ENCODE results near the gene DMBT1. TPM values are rescaled to one million over a fixed set of nuclear protein-coding genes. Genes with fewer than 3 reads are reported as not detected.

DMBT1 gene
- total RNA-seq, 1 experiment from 2014 or later = 0.62 TPM

GRCh38 chr10:122689146-122689820 lies 128.7 kb downstream of the DMBT1 start:
- H2AFZ ChIP-seq (ENCODE audit: low read length) = no peak overlapping the region
- ATAC-seq (no peak), DNase-seq (no peak)
- BruUV-seq (replicated peaks) = no TSS peak
- no peak for TF ChIP-seq EZH2 (IDR thresholded peaks at IDR 0.05; ENCODE audit: low read length, unreplicated experiment)
- no peak for TF ChIP-seq EZH2phosphoT487 (IDR thresholded peaks at IDR 0.05; ENCODE audit: borderline replicate concordance, low read length)
- no peak for TF ChIP-seq CTCF (conservative IDR thresholded peaks at IDR 0.05; ENCODE audit: low read depth, low read length)
- H3K9me3 ChIP-seq (ENCODE audit: low read length) = no peaks in the 10 kb centered on the region
- no peaks in the 10 kb centered on the region for H3K9me2 ChIP-seq (replicated peaks; ENCODE audit: low read length)
- H3K27ac ChIP-seq (ENCODE audit: low read length) = no peak overlapping the region
- ChIA-PET CTCF (interaction anchor here (0.8 kb wide), 1 partner anchor 41 kb away, joined by 7 read pairs; no protein-coding TSS in a partner anchor), POLR2A (ENCODE audit: unreplicated experiment) (no interaction called here)
- no peaks in the 10 kb centered on the region for H3K79me2 ChIP-seq (ENCODE audit: low read length)
- H3F3A ChIP-seq (ENCODE audit: low read length, unreplicated experiment) = no peaks in the 10 kb centered on the region
- no peak overlapping the region for H3K4me3 ChIP-seq (ENCODE audit: low read length)
- no peaks in the 10 kb centered on the region for H3K36me3 ChIP-seq (ENCODE audit: low read depth, low read length)
- H3K27me3 ChIP-seq (ENCODE audit: low read length) = peaks cover 33% of the 10 kb centered on the region
- H4K20me1 ChIP-seq (ENCODE audit: low read length) = no peaks in the 10 kb centered on the region
- H3K4me1 ChIP-seq (ENCODE audit: insufficient read depth, low read length) = no peaks in the 10 kb centered on the region
- H3K9ac ChIP-seq (ENCODE audit: low read length) = no peak overlapping the region
- intact Hi-C loops (cut with micrococcal nuclease) = no loop called here
- no peak overlapping the region for H3K4me2 ChIP-seq (ENCODE audit: low read length)

- POLR2A ChIA-PET (ENCODE audit: unreplicated experiment) = no interaction called here
- peaks cover 42% of the 10 kb centered on the region for H3K27me3 ChIP-seq (ENCODE audit: low read length)
These were observed 132.2 kb downstream of the DMBT1 start for GRCh38 chr10:122692744-122693143.

More at GRCh38 chr10:122692744-122693143, 132.2 kb downstream of the DMBT1 start:
- H3K27ac ChIP-seq (ENCODE audit: low read length) = no peak overlapping the region
- intact Hi-C loops (cut with micrococcal nuclease) = no loop called here
- H3K4me2 ChIP-seq (ENCODE audit: low read length) = no peak overlapping the region
- no peak overlapping the region for H2AFZ ChIP-seq (ENCODE audit: low read length)
- H3K9ac ChIP-seq (ENCODE audit: low read length) = no peak overlapping the region
- no peak for TF ChIP-seq EZH2 (IDR thresholded peaks at IDR 0.05; ENCODE audit: low read length, unreplicated experiment)
- TF ChIP-seq EZH2phosphoT487 (IDR thresholded peaks at IDR 0.05; ENCODE audit: borderline replicate concordance, low read length) = no peak
- no TSS peak for BruUV-seq (replicated peaks)
- H3K36me3 ChIP-seq (ENCODE audit: low read depth, low read length) = no peaks in the 10 kb centered on the region
- ATAC-seq (no peak), DNase-seq (no peak)
- no peaks in the 10 kb centered on the region for H3K9me2 ChIP-seq (replicated peaks; ENCODE audit: low read length)
- CTCF ChIA-PET = no interaction called here
- no peaks in the 10 kb centered on the region for H3K4me1 ChIP-seq (ENCODE audit: insufficient read depth, low read length)
- H3K79me2 ChIP-seq (ENCODE audit: low read length) = no peaks in the 10 kb centered on the region
- H4K20me1 ChIP-seq (ENCODE audit: low read length) = no peaks in the 10 kb centered on the region
- no peaks in the 10 kb centered on the region for H3K9me3 ChIP-seq (ENCODE audit: low read length)
- H3F3A ChIP-seq (ENCODE audit: low read length, unreplicated experiment) = no peaks in the 10 kb centered on the region
- H3K4me3 ChIP-seq (ENCODE audit: low read length) = no peak overlapping the region

Other genes with a start within 250 kb of the DMBT1 start
- gene PLEKHA1, start 186.0 kb upstream of the DMBT1 start, total RNA-seq (2014; rRNA removed) = 5.2 and 7.7 TPM in 2 replicates
- not detected in 2 replicates for gene ARMS2, start 106.1 kb upstream of the DMBT1 start, total RNA-seq (2014; rRNA removed)
- gene HTRA1, start 99.2 kb upstream of the DMBT1 start, total RNA-seq (2014; rRNA removed) = 18.6 and 21.3 TPM in 2 replicates
- not detected in 2 replicates for gene C10orf120, start 139.1 kb downstream of the DMBT1 start, total RNA-seq (2014; rRNA removed)

All from PC-3 (cell line).